Calu3 (cell line): ENCODE data around the gene CHMP1B. TPM values are rescaled to one million over a fixed set of nuclear protein-coding genes. Genes with fewer than 3 reads are reported as not detected.

Experiments used
- Bru-seq: library from RNA; stranded (reverse); fragments of 400-500 nt; gene quantifications from one replicate; lab custom pipeline; 2021; lab: Mats Ljungman, UMichigan
- BruChase-seq, 2 experiments: library from RNA; stranded (reverse); fragments of 400-500 nt; gene quantifications; one replicate each; lab custom pipeline; 2021; lab: Mats Ljungman, UMichigan
- BruUV-seq: library from RNA; stranded (reverse); fragments of 400-500 nt; replicated peaks from 2 replicates; lab custom pipeline; 2021; lab: Mats Ljungman, UMichigan
- CTCF ChIA-PET: fragments of 300-600 bp; sonication (Branson Sonifier 250); formaldehyde crosslinking; loops from one replicate; lab custom pipeline; 2022; ENCODE audit warnings: antibody characterized with exemption; lab: Charles Lee
- DNase-seq: peaks from one replicate; pipeline ENCODE4 v3.0.0; 2022
- H3K27ac Mint-ChIP-seq: one replicate; pipeline ENCODE4 v1.8.0; 2022; ENCODE audit warnings: mixed read lengths; ENCODE audit not compliant: unreplicated experiment
- H3K27me3 Mint-ChIP-seq: one replicate; pipeline ENCODE4 v1.8.0; 2022; ENCODE audit warnings: mixed read lengths; ENCODE audit not compliant: unreplicated experiment
- H3K36me3 Mint-ChIP-seq: one replicate; pipeline ENCODE4 v1.8.0; 2022; ENCODE audit warnings: mild to moderate bottlenecking, moderate library complexity, mixed read lengths; ENCODE audit not compliant: insufficient read depth, unreplicated experiment
- H3K4me1 Mint-ChIP-seq: one replicate; pipeline ENCODE4 v1.8.0; 2022; ENCODE audit warnings: mild to moderate bottlenecking, low read depth, mixed read lengths; ENCODE audit not compliant: unreplicated experiment
- H3K4me3 Mint-ChIP-seq: one replicate; pipeline ENCODE4 v1.8.0; 2022; ENCODE audit warnings: mild to moderate bottlenecking, low read depth, moderate library complexity, mixed read lengths; ENCODE audit not compliant: unreplicated experiment
- H3K9me3 Mint-ChIP-seq: one replicate; pipeline ENCODE4 v1.8.0; 2022; ENCODE audit warnings: low read depth, mixed read lengths; ENCODE audit not compliant: unreplicated experiment
- CTCF ChIP-seq: fragments of 200-600 bp; IDR thresholded peaks from one replicate; pipeline ENCODE4 v1.8.0; 2022; ENCODE audit warnings: antibody characterized with exemption; ENCODE audit not compliant: unreplicated experiment
- intact Hi-C: fragments of 100-400 bp; cut with micrococcal nuclease; formaldehyde crosslinking; loops from one replicate; pipeline ENCODE4 v1.10.0; 2022; ENCODE audit not compliant: unreplicated experiment
- long read RNA-seq: library from polyadenylated mRNA; stranded (forward); transcript quantifications from one replicate; pipeline ENCODE4 v2.0.0, GENCODE V29; 2022
- total RNA-seq: library from RNA; stranded (reverse); gene quantifications from 2 replicates; pipeline ENCODE4 v1.2.3, GENCODE V29; 2022

The CHMP1B gene
- 44.4 and 47.2 TPM in 2 replicates for total RNA-seq
- Bru-seq, nascent RNA: percentile 96 among the genes with signal in this experiment
- BruChase-seq, experiment 1, labeled RNA remaining after a 6-hour chase: percentile 99 among the genes with signal in this experiment
- BruChase-seq, experiment 2, labeled RNA remaining after a 2-hour chase: percentile 99 among the genes with signal in this experiment
- long read RNA-seq, transcript CHMP1B-201 (1 exons, 3,054 nt): major isoform, 84 of 84 reads
- long read RNA-seq, partial matches to known transcripts: 0 of 84 reads
- long read RNA-seq, other reads (novel, unspliced or antisense): 0 of 84 reads

GRCh38 chr18:11851146-11851805, at the start of gene CHMP1B:
Gene CHMP1B, plus strand, starts transcription at chr18:11851413. Its CDS starts 99 bp downstream, at chr18:11851512.
- Mint-ChIP-seq H3K27ac (peak within 1 kb of the TSS; percentile 96), H3K27me3 (no peaks in the 10 kb centered on the region), H3K4me1 (peaks cover 17% of the 10 kb centered on the region), H3K4me3 (peak within 1 kb of the TSS; percentile 88), H3K9me3 (no peaks in the 10 kb centered on the region), H3K36me3 (peaks cover 54% of the 10 kb centered on the region)
- no TSS peak for BruUV-seq
- no peak for TF ChIP-seq CTCF
- peak; percentile 96 for DNase-seq
- intact Hi-C loops: loop anchor here (2.0 to 10.0 kb wide), 2 partner anchors 58 to 134 kb away; partner anchors contain the start of genes IMPA2 and MPPE1
- CTCF ChIA-PET: no interaction called here

GRCh38 chr18:11801573-11801972, 49.6 kb upstream of the CHMP1B start:
- CTCF ChIA-PET: no interaction called here

GRCh38 chr18:11802158-11802557, 49.1 kb upstream of the CHMP1B start:
- no peak for TF ChIP-seq CTCF
- CTCF ChIA-PET: no interaction called here
- Mint-ChIP-seq H3K4me1 (peaks cover 4% of the 10 kb centered on the region), H3K4me3 (no peak overlapping the region), H3K9me3 (no peaks in the 10 kb centered on the region), H3K27me3 (peaks cover 38% of the 10 kb centered on the region), H3K36me3 (no peaks in the 10 kb centered on the region), H3K27ac (no peak overlapping the region)
- intact Hi-C loops: no loop called here
- BruUV-seq: no TSS peak
- no peak for DNase-seq

More at GRCh38 chr18:11801573-11801972, 49.6 kb upstream of the CHMP1B start:
- BruUV-seq: no TSS peak
- Mint-ChIP-seq H3K27ac (no peak overlapping the region), H3K9me3 (no peaks in the 10 kb centered on the region), H3K4me3 (no peak overlapping the region), H3K27me3 (peaks cover 38% of the 10 kb centered on the region), H3K36me3 (no peaks in the 10 kb centered on the region), H3K4me1 (no peaks in the 10 kb centered on the region)
- TF ChIP-seq CTCF: no peak
- DNase-seq: no peak
- intact Hi-C loops: no loop called here

- H3K27me3 Mint-ChIP-seq: peaks cover 38% of the 10 kb centered on the region
- H3K4me1 Mint-ChIP-seq: peaks cover 8% of the 10 kb centered on the region
- no peak for DNase-seq
- intact Hi-C loops: no loop called here
- no peak overlapping the region for H3K4me3 Mint-ChIP-seq
- CTCF ChIA-PET: no interaction called here
- no TSS peak for BruUV-seq
- no peak for TF ChIP-seq CTCF
- no peaks in the 10 kb centered on the region for H3K36me3 Mint-ChIP-seq
- H3K9me3 Mint-ChIP-seq: no peaks in the 10 kb centered on the region
- H3K27ac Mint-ChIP-seq: no peak overlapping the region
Measured at GRCh38 chr18:11802586-11802985, 48.6 kb upstream of the CHMP1B start.
